CD4-positive, alpha-beta T cell treated with Interleukin-1 beta for 1 hour (primary cell): Measurements from ENCODE around the gene NR2E3.
"Not testable (repeated sequence)": the region's sequence is repeated elsewhere in the genome, so short reads cannot be mapped to it uniquely, and the experiment has no call there.

Source experiments
- DNase-seq, 2 donors: peaks; one replicate each; pipeline ENCODE4 v3.0.0-alpha.2; 2020 to 2022

NR2E3 gene

GRCh38 chr15:71820127-71820526 lies 9.8 kb downstream of the NR2E3 start:
- no peak for DNase-seq

- DNase-seq, result no peak
Measured at GRCh38 chr15:71821547-71822129, 11.3 kb downstream of the NR2E3 start.

GRCh38 chr15:71822890-71823630 lies 12.7 kb downstream of the NR2E3 start:
- DNase-seq, result no peak

GRCh38 chr15:71823801-71824200 lies 13.4 kb downstream of the NR2E3 start:
- no peak for DNase-seq

GRCh38 chr15:71825021-71825730 lies 14.8 kb downstream of the NR2E3 start:
- no peak for DNase-seq

- DNase-seq, result no peak
Measured at GRCh38 chr15:71826196-71826595, 15.8 kb downstream of the NR2E3 start.

- DNase-seq, result no peak
Measured at GRCh38 chr15:71830981-71831380, 20.6 kb downstream of the NR2E3 start.

GRCh38 chr15:71841563-71841962 lies 31.2 kb downstream of the NR2E3 start:
- no peak for DNase-seq

GRCh38 chr15:71844916-71845315 lies 34.6 kb downstream of the NR2E3 start:
- DNase-seq, result no peak

- no peak for DNase-seq
Measured at GRCh38 chr15:71853543-71853942, 43.2 kb downstream of the NR2E3 start.

- DNase-seq, result not testable (repeated sequence)
Measured at GRCh38 chr15:71858232-71858631, 47.9 kb downstream of the NR2E3 start.
